ENCODE results near the gene DOCK4.

GRCh38 chr7:112130729-112131410 lies 75.3 kb downstream of the DOCK4 start:
- TF ChIP-seq HDGF (IDR thresholded peaks at IDR 0.05; ENCODE audit: borderline replicate concordance): no peak
- no peak for TF ChIP-seq TARDBP (IDR thresholded peaks at IDR 0.05)
- no peak for TF ChIP-seq SP1 (IDR thresholded peaks at IDR 0.05)
- TF ChIP-seq NFRKB (IDR thresholded peaks at IDR 0.05): no peak
- no peak for TF ChIP-seq FOXA1 (IDR thresholded peaks at IDR 0.05)
- TF ChIP-seq ELF4 (IDR thresholded peaks at IDR 0.05): no peak
- TF ChIP-seq BHLHE40 (IDR thresholded peaks at IDR 0.05; ENCODE audit: borderline replicate concordance): no peak
- no peak for TF ChIP-seq FOXM1 (IDR thresholded peaks at IDR 0.05; ENCODE audit: borderline replicate concordance)
- TF ChIP-seq SUZ12 (IDR thresholded peaks at IDR 0.05): no peak
- no peak for TF ChIP-seq ZNF384 (IDR thresholded peaks at IDR 0.05)
